ENCODE measurements around the gene SLC50A1. TPM values are rescaled to one million over a fixed set of nuclear protein-coding genes. Genes with fewer than 3 reads are reported as not detected.
A peak's percentile ranks its signal among the peaks of the same experiment; 100 is the strongest.
"Not testable (repeated sequence)": the region's sequence is repeated elsewhere in the genome, so short reads cannot be mapped to it uniquely, and the experiment has no call there.

The SLC50A1 gene
- total RNA-seq, 1 donor from 2014 or later = 22.8 TPM

- no peak for DNase-seq (ENCODE audit: low read depth)
- H3K9me3 Mint-ChIP-seq (ENCODE audit: unreplicated experiment) = peaks cover 6% of the 10 kb centered on the region
- H2AFZ ChIP-seq (ENCODE audit: low read depth, low read length) = no peak overlapping the region
- no peak overlapping the region for H3K4me3 ChIP-seq (ENCODE audit: insufficient read depth, low read depth, low read length)
- no peaks in the 10 kb centered on the region for H3K9me3 ChIP-seq (ENCODE audit: insufficient read depth, low read depth, low read length)
- H3K4me1 Mint-ChIP-seq (ENCODE audit: low read depth, unreplicated experiment) = no peaks in the 10 kb centered on the region
- no peak overlapping the region for H3K4me3 Mint-ChIP-seq (ENCODE audit: unreplicated experiment)
- no peaks in the 10 kb centered on the region for H3K4me1 ChIP-seq (ENCODE audit: insufficient read depth, low read length)
- peaks cover 12% of the 10 kb centered on the region for H3K27me3 Mint-ChIP-seq (ENCODE audit: low read depth, unreplicated experiment)
- H3K4me2 ChIP-seq (ENCODE audit: low read length) = no peak overlapping the region
- no peaks in the 10 kb centered on the region for H3K79me2 ChIP-seq (ENCODE audit: insufficient read depth, low read length)
- H3K9ac ChIP-seq (ENCODE audit: low read length) = no peak overlapping the region
- H3K27me3 ChIP-seq (ENCODE audit: insufficient read depth, low read length) = peaks cover 2% of the 10 kb centered on the region
- H3K36me3 ChIP-seq (ENCODE audit: insufficient read depth, low read length) = no peaks in the 10 kb centered on the region
- no peak overlapping the region for H3K27ac Mint-ChIP-seq (ENCODE audit: unreplicated experiment)
- no peak for TF ChIP-seq EZH2 (IDR thresholded peaks at IDR 0.05; ENCODE audit: insufficient read depth, low read length)
- TF ChIP-seq, protein P1, sequence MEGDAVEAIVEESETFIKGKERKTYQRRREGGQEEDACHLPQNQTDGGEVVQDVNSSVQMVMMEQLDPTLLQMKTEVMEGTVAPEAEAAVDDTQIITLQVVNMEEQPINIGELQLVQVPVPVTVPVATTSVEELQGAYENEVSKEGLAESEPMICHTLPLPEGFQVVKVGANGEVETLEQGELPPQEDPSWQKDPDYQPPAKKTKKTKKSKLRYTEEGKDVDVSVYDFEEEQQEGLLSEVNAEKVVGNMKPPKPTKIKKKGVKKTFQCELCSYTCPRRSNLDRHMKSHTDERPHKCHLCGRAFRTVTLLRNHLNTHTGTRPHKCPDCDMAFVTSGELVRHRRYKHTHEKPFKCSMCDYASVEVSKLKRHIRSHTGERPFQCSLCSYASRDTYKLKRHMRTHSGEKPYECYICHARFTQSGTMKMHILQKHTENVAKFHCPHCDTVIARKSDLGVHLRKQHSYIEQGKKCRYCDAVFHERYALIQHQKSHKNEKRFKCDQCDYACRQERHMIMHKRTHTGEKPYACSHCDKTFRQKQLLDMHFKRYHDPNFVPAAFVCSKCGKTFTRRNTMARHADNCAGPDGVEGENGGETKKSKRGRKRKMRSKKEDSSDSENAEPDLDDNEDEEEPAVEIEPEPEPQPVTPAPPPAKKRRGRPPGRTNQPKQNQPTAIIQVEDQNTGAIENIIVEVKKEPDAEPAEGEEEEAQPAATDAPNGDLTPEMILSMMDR (IDR thresholded peaks at IDR 0.05; ENCODE audit: insufficient read depth, low read depth, low read length) = no peak
- H3K36me3 Mint-ChIP-seq (ENCODE audit: low read depth, unreplicated experiment) = no peaks in the 10 kb centered on the region
- H4K20me1 ChIP-seq (ENCODE audit: insufficient read depth, low read length) = no peaks in the 10 kb centered on the region
- no peak for FAIRE-seq
- H3K27ac ChIP-seq (ENCODE audit: low read depth, low read length) = no peak overlapping the region
Measured at GRCh38 chr1:155158991-155159390, 23.3 kb downstream of the SLC50A1 start.

GRCh38 chr1:155160128-155160527 is 24.5 kb downstream of the SLC50A1 start:
- DNase-seq (ENCODE audit: low read depth) (no peak), FAIRE-seq (no peak)
- Histone ChIP-seq H3K9me3 (ENCODE audit: insufficient read depth, low read depth, low read length) (no peaks in the 10 kb centered on the region), H3K36me3 (ENCODE audit: insufficient read depth, low read length) (no peaks in the 10 kb centered on the region), H3K4me3 (ENCODE audit: insufficient read depth, low read depth, low read length) (no peak overlapping the region), H4K20me1 (ENCODE audit: insufficient read depth, low read length) (no peaks in the 10 kb centered on the region), H3K27me3 (ENCODE audit: insufficient read depth, low read length) (peaks cover 2% of the 10 kb centered on the region), H3K79me2 (ENCODE audit: insufficient read depth, low read length) (no peaks in the 10 kb centered on the region), H3K9ac (ENCODE audit: low read length) (no peak overlapping the region), H3K27ac (ENCODE audit: low read depth, low read length) (no peak overlapping the region), H2AFZ (ENCODE audit: low read depth, low read length) (no peak overlapping the region), H3K4me1 (ENCODE audit: insufficient read depth, low read length) (no peaks in the 10 kb centered on the region), H3K4me2 (ENCODE audit: low read length) (no peak overlapping the region)
- peaks cover 6% of the 10 kb centered on the region for H3K9me3 Mint-ChIP-seq (ENCODE audit: unreplicated experiment)
- H3K4me1 Mint-ChIP-seq (ENCODE audit: low read depth, unreplicated experiment) = no peaks in the 10 kb centered on the region
- TF ChIP-seq EZH2 (IDR thresholded peaks at IDR 0.05; ENCODE audit: insufficient read depth, low read length) = no peak
- TF ChIP-seq, protein P1 (IDR thresholded peaks at IDR 0.05; ENCODE audit: insufficient read depth, low read depth, low read length) = no peak
- peaks cover 8% of the 10 kb centered on the region for H3K27me3 Mint-ChIP-seq (ENCODE audit: low read depth, unreplicated experiment)
- H3K4me3 Mint-ChIP-seq (ENCODE audit: unreplicated experiment) = peak overlapping the region; percentile 40
- peak overlapping the region; percentile 36 for H3K27ac Mint-ChIP-seq (ENCODE audit: unreplicated experiment)
- H3K36me3 Mint-ChIP-seq (ENCODE audit: low read depth, unreplicated experiment) = no peaks in the 10 kb centered on the region

GRCh38 chr1:155162631-155163030 is 27.0 kb downstream of the SLC50A1 start:
- H3K4me2 ChIP-seq (ENCODE audit: low read length); H3K79me2 ChIP-seq (ENCODE audit: insufficient read depth, low read length); H2AFZ ChIP-seq (ENCODE audit: low read depth, low read length); H3K36me3 Mint-ChIP-seq (ENCODE audit: low read depth, unreplicated experiment); H3K4me3 ChIP-seq (ENCODE audit: insufficient read depth, low read depth, low read length); H3K4me3 Mint-ChIP-seq (ENCODE audit: unreplicated experiment); DNase-seq (ENCODE audit: low read depth); H3K36me3 ChIP-seq (ENCODE audit: insufficient read depth, low read length); H3K4me1 Mint-ChIP-seq (ENCODE audit: low read depth, unreplicated experiment); H3K4me1 ChIP-seq (ENCODE audit: insufficient read depth, low read length); H3K27ac Mint-ChIP-seq (ENCODE audit: unreplicated experiment); H3K9me3 ChIP-seq (ENCODE audit: insufficient read depth, low read depth, low read length); H3K9ac ChIP-seq (ENCODE audit: low read length); H3K27me3 ChIP-seq (ENCODE audit: insufficient read depth, low read length); H4K20me1 ChIP-seq (ENCODE audit: insufficient read depth, low read length); FAIRE-seq; H3K9me3 Mint-ChIP-seq (ENCODE audit: unreplicated experiment); H3K27ac ChIP-seq (ENCODE audit: low read depth, low read length): not testable (repeated sequence)
- H3K27me3 Mint-ChIP-seq (ENCODE audit: low read depth, unreplicated experiment) = peaks cover 13% of the 10 kb centered on the region

DNA sequence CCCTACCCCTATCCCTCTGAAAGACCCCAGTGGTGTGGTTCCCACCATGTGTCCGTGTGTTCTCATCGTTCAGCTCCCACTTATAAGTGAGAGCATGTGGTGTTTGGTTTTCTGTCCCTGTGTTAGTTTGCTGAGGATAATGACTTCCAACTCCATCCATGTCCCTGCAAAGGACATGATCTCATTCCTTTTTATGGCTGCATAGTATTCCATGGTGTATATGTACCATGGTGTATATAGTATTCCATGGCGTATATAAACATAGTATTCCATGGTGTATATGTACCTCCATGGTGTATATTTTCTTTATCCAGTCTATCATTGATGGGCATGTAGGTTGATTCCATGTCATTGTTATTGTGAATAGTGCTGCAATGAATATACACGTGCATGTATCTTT is 28.1 kb downstream of the SLC50A1 start:
- FAIRE-seq; H3K27ac ChIP-seq (ENCODE audit: low read depth, low read length); H3K79me2 ChIP-seq (ENCODE audit: insufficient read depth, low read length); H3K36me3 ChIP-seq (ENCODE audit: insufficient read depth, low read length); H3K9me3 ChIP-seq (ENCODE audit: insufficient read depth, low read depth, low read length); H4K20me1 ChIP-seq (ENCODE audit: insufficient read depth, low read length); H3K4me3 Mint-ChIP-seq (ENCODE audit: unreplicated experiment); H3K4me3 ChIP-seq (ENCODE audit: insufficient read depth, low read depth, low read length); H3K36me3 Mint-ChIP-seq (ENCODE audit: low read depth, unreplicated experiment); H2AFZ ChIP-seq (ENCODE audit: low read depth, low read length); H3K4me2 ChIP-seq (ENCODE audit: low read length); H3K9ac ChIP-seq (ENCODE audit: low read length); H3K27me3 ChIP-seq (ENCODE audit: insufficient read depth, low read length); H3K27ac Mint-ChIP-seq (ENCODE audit: unreplicated experiment); H3K9me3 Mint-ChIP-seq (ENCODE audit: unreplicated experiment); H3K4me1 Mint-ChIP-seq (ENCODE audit: low read depth, unreplicated experiment); DNase-seq (ENCODE audit: low read depth); H3K4me1 ChIP-seq (ENCODE audit: insufficient read depth, low read length): not testable (repeated sequence)
- H3K27me3 Mint-ChIP-seq (ENCODE audit: low read depth, unreplicated experiment) = peaks cover 13% of the 10 kb centered on the region

- DNase-seq (ENCODE audit: low read depth); H3K9ac ChIP-seq (ENCODE audit: low read length); H3K27ac ChIP-seq (ENCODE audit: low read depth, low read length); H2AFZ ChIP-seq (ENCODE audit: low read depth, low read length); H3K79me2 ChIP-seq (ENCODE audit: insufficient read depth, low read length); H3K27me3 Mint-ChIP-seq (ENCODE audit: low read depth, unreplicated experiment); H3K27me3 ChIP-seq (ENCODE audit: insufficient read depth, low read length); H3K36me3 ChIP-seq (ENCODE audit: insufficient read depth, low read length); H3K9me3 ChIP-seq (ENCODE audit: insufficient read depth, low read depth, low read length); H3K4me1 Mint-ChIP-seq (ENCODE audit: low read depth, unreplicated experiment); H3K4me3 ChIP-seq (ENCODE audit: insufficient read depth, low read depth, low read length); H3K36me3 Mint-ChIP-seq (ENCODE audit: low read depth, unreplicated experiment); H4K20me1 ChIP-seq (ENCODE audit: insufficient read depth, low read length); H3K4me1 ChIP-seq (ENCODE audit: insufficient read depth, low read length); H3K9me3 Mint-ChIP-seq (ENCODE audit: unreplicated experiment); FAIRE-seq; H3K4me2 ChIP-seq (ENCODE audit: low read length); H3K4me3 Mint-ChIP-seq (ENCODE audit: unreplicated experiment); H3K27ac Mint-ChIP-seq (ENCODE audit: unreplicated experiment): not testable (repeated sequence)
Measured at GRCh38 chr1:155164625-155165024, 29.0 kb downstream of the SLC50A1 start.

All from astrocyte (in vitro differentiated cells and primary cell).